ENCODE data around the gene DDIT4.
"Not testable (repeated sequence)": the region's sequence is repeated elsewhere in the genome, so short reads cannot be mapped to it uniquely, and the experiment has no call there.

Gene DDIT4

DNA sequence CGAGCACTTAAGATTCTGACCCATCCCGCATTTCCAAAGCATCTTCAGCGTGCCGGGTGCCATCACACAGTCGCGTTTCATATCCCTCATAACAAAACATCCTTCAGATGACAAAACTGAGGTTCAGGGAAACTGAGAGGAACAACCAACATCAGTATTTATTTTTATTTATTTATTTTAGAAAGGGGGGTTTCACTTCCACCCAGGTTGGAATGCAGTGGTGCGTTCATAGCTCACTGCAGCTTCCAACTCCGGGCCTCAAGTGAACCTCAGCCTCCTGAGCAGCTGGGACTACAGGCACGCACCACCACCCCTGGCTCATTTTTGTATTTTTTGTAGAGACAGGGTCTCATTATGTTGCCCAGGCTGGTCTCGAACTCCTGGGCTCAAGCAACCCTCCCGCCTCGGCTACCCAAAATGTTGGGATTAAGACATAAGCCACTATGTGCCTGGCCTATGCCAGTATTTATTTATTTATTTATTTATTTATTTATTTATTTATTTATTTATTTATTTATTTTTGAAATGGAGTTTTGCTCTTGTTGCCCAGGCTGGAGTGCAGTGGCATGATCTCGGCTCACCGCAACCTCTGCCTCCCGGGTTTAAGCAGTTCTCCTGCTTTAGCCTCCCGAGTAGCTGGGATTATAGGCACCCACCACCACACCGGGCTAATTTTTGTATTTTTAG lies 24.4 kb upstream of the DDIT4 start:
- DNase-seq = not testable (repeated sequence)

DNA sequence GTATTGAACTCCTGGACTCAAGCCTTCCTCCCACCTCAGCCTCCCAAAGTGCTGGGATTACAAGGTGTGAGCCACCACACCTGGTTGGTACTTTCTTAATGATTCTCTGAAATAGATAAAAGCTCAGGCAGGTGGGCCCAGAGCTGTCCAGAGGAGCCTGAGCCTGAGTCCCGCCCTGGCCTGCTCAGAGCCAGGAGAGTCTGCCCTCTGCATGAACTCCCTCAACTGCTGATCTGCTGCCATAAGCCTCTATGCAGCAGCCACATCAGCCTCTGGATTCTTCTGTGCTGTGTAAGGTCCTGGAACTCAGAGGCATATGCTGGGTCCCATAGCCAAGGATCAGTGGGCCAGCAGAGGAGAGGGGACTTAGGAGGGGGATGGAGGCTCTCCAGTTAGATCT lies 23.1 kb upstream of the DDIT4 start:
- no peak for DNase-seq

DNA sequence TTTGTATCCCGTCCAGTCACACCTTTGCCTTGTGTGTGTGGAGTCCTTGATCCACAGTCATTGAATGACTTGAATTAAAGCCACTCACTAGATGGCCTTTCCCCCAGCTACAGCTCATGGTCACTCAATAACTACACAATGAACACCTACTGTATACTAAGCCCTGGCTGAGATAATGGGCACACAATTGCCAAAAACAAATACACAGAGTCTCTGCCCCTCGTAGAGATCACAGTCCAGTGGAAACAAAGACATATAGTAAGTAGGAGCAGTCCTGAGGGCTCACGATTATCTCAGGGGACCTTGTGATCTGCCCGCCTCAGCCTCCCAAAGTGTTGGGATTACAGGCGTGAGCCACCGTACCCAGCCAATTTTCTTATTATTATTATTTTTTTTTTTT lies 22.1 kb upstream of the DDIT4 start:
- DNase-seq = no peak

DNA sequence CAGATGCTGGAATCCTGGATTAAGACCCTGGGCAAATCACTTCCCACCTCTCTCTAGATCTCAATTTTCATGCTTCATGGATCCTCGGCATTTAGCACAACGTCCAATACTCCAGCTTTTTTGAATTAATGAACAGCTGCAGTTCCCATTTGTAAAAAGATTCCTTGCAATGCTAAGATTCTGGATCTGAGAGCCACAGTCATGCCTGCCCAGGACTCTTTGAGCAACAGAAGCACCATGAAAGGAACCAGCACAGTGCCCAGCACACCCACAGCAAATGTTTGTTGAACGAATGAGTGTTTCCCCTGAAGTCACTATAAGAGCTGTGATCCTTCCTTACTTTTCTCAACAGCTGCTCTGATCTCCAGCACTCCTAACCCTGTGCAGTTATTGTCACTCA lies 20.8 kb upstream of the DDIT4 start:
- no peak for DNase-seq

DNA sequence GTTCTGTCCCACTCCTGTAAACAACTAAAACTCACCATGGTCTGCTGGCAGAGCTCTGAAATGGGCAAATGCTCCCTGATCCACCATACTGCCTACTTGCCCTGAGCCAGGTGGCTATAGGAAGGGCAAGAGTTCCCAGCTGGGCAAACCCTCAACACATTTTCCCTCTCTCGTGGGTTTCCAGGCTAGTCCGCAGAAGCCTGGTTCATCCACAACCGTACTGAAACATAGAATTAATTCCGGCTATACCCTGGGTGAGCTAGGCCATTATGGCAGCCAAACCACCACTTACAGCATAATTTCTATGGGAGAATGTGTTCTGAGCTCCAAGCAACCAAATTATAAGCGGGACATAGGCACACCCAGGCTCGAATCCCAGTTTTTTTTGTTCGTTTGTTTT lies 20.1 kb upstream of the DDIT4 start:
- DNase-seq = no peak

DNA sequence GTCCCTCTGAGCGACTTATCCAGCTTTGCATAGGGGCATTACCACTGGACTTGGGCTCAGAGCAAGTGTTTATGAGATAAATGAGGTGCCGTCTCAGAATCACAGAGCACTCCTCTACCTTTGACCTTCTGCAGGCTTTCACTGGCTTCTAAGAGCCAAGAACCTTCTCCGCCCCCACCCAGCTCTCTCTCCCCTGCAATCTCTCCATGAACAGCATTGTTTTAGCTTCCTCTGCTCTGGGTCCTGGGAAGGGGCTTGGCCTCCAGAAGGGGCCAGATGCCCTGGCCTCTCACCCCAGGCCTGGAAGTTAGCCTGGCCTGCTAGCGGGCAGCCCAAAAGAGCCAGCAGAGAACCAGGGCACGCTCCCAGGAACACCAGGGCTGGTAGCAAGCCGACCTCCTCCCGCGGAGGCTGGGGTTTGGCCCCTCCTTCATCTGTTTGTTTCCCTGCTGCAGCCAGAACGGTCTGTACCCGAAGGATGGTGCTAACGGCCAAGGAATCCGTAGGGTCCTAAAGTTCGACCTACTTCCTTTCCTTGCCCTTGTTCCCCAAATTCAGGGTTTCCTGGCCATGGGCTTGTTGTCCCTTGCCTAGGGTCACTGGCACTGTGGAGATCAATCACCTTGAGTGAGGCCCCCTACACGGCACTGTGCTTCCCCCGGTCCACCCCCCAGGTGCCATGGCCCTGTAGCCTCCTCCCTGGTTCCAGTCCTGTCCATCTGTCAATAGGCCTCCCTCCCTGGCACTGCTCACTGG lies 18.7 kb upstream of the DDIT4 start:
- no peak for DNase-seq

DNA sequence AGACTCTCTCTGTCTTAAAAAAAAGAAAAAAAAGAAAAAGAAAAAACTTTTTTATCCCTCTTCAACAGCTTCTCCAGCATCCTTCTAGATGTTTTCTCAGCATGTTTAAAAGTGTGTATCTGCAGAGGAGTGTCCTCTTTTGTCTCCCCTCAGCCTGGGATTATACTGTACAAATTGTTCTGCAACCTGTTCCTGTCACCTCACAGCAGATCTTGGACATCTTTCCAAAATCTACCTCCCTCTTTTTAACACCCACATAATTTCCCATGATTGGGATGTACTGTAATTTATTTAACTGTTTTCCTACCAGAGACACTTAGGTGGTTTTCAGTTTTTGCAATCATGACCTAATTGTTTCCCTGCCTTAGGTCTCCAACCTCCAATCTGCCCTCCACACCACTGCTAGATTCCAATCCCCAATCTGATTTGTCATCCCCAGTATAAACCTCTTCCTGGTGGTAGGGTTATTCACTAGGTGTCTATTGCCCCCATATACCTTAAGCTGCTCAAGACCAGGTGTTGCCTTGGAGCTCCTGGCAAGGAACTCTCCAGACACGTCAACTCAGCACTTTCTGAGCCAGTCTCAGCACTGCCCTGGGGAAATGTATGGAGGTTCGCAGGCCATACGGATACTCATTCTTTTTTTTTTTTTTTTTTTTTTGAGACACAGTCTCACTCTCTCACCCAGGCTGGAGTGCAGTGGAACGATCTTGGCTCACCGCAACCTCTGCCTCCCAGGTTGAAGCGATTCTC lies 17.6 kb upstream of the DDIT4 start:
- DNase-seq = no peak

DNA sequence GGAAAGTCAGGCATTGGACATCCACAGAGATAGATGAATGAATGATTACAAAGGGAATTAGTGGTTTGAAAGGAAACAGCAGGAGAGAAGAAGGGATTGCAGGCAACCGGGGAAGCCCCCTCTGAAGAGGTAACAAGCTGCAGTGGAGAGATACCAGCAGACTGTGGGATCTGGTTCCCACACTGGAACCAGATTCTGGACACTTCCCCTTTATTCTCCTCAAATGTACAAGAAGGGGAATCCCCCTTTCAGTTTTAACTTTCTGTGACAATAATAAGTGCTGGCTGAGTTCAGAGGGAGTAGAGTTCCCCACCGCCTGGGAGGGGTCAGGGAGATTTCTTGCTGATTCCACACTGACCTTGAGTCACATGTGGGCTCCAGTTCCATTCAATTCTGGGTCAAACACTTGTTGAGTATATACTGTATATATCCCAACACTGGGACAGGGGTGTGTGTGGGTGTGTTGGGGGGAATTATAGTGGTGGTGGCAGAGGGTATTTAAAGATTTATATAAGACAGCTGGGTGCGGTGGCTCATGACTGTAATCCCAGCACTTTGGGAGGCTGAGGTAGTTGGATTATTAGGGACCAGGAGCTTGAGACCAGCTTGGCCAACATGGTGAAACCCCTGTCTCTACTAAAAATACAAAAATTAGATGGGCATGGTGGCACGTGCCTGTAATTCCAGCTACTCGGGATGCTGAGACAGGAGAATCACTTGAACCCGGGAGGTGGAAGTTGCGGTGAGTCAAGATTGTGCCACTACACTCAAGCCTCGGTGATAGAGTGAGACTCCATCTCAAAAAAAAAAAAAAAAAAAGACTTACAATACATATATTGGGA lies 16.5 kb upstream of the DDIT4 start:
- no peak for DNase-seq

DNA sequence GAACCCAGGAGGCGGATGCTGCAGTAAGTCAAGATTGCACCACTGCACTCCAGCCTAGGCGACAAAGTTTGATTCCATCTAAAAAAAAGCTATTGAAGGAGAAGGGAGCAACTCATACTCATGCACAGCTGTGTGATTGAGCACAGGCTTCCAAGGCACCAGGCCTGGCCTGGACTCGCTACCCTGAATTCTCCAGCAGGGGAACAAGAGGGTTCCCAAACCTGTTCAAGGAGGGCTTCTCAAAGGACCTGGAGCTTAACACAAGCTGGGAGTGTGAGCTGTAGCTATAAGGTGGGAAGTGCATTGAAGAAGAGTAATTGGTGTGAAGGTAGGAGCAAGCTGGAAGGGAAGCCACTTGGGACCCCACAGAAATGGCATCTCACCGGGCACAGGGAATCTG lies 15.1 kb upstream of the DDIT4 start:
- no peak for DNase-seq

DNA sequence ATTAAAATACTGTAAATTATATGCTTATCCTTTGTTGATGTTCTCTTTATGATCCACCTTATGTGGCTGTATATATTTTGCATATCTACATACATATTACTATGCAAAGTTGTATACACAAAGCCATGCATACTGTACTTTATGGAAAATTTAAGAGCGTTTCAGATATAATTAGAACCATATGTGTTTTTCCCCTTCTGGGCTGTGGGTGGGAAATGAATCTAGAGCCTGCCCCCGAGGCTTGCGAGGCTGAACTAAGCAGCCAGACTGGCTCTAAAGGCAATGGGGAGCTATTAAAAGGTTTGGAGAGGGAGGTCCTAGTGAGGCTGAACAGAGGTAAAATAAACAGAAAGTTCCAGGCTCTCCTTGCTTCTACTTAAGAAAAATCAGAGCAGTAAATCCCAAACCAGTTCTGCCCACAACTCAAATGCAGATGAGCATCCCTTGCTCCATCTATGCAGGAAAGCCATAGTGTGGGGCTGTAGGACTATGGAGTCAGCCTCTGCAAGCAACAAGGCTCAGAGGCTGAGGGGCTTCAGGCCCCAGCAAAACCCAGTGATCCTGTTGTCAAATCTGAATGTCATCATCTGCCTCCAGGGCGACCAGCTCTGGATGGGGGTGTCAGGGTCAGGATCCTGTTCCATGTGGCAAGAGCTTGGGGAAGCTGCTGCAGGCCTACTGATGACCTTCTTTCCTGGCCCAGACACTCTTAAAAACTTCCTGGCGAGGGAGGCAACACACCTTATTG lies 14.1 kb upstream of the DDIT4 start:
- DNase-seq = no peak

DNA sequence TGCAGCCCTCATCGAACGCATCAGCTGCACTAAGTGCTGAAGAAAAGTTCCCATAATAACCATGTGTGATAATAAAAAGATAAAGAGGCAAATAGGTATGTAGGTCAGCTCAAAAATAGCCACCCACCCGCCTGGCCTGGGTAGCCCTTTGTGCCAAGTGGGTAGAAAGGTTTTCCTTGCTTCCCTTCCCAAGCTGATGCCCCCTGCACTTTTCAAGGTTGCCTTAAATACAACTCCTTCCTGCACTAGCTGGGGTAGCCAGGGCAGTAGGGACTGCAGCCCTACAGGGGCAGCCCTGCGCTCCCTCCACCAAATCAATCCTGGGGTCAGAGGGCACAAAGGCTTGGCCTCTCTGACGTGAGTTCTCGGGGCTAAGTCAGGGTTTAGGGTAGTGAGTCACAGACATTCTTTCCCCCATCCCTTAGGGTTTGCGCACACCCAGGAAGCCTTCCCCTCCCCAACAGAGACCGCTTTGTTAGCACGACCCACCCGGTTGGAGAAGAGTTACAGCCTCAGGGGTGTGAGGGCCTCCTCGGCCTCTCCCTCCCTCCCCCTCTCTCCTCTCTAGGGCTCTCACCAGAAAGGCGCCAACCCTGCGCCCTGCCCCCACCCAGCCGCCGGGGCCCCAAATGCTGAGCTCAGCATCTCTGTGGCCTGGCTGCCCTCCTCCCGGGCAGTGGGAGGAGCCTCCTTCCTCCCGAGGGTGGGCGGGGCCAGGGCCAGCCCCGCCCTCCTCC lies 13.3 kb upstream of the DDIT4 start:
- DNase-seq = peak in 1 of 2 experiments; percentile 48

DNA sequence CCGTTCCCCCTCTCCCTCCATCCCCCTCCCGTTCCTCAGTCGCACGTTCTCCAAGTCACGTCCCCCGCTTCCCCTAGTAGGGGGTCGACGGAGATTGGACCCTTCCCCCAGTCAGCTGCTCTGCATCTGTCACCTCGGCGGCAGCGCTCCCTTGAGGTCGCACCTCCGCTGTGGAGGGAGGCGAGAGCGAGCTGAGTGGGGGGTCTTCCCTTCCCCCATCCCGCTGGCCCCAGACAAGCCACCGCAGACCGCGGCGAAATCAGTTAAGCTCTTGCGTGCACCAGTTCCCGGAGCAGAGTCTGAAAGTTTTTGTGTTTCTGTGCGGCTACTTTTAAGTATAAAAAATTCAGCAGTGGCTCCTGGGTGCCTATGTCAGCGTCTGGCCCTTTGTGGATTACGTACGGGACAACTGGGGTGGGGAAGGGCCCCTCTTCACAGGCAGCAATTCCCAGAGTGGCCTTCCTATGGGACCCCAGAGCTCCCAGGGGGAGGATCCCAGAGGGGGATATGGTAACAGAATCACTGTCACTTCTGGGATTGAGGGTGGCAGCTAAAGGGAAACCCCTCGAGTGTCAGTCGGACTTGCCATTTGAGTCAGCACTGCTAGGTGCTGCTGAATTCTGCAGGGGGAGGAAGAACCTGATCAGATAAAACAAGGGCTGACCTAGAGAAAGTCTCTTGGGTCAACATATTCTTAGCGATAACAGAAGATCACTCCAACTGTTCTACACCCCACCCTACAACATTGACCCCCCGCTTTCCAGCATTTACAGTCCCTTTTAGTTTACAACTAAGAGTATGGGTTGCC lies 12.5 kb upstream of the DDIT4 start:
- DNase-seq = no peak

DNA sequence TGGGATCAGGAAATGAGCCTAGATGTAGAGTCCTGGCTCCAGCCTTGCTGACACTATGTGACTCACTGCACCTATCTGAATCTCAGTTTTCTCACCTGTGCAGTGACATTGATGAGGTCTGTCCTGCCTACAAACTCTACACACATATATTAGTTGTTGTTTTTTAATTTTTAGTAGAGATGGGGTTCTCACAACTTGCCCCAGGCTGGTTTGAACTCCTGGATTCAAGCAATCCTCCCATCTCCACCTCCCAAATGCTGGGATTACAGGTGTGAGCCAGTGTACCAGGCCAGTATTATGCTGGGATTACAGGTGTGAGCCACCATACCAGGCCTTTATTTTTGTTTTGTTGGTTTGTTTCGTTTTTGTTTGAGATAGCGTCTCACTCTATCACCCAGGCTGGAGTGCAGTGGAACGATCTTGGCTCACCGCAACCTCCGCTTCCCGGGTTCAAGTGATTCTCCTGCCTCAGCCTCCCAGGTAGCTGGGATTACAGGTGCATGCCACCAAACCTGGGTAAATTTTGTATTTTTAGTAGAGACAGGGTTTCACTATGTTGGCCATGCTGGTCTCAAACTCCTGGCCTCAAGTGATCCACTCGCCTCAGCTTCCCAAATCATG lies 11.8 kb upstream of the DDIT4 start:
- DNase-seq = no peak

DNA sequence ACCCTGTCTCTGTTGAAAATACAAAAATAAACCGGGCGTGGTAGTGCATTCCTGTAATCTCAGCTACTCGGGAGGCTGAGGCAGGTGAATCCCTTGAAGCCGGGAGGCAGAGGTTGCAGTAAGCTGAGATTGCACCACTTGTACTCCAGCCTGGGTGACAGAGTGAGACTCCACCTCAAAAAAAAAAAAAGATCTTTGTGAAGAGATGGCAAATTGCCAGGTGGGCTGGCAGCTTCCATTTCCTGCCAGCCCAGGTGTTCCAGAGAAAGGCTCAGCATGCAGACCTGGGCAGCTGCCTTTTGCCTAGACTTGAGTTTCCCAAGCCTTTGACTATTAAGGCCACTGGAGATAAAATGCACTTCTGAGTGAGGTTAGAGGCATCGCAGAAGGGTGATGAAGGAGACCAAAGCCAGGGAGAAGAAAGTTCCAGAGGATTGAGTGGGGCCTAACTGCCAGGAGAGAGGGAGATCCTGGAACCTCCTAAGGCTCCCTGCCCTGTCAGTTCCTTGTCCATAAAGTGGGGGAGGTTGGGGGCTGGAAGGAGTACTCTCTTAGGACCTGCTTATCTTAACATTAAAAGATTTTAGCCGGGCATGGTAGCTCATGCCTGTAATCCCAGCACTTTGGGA lies 10.0 kb upstream of the DDIT4 start:
- DNase-seq = peak; percentile 56 to 68

DNA sequence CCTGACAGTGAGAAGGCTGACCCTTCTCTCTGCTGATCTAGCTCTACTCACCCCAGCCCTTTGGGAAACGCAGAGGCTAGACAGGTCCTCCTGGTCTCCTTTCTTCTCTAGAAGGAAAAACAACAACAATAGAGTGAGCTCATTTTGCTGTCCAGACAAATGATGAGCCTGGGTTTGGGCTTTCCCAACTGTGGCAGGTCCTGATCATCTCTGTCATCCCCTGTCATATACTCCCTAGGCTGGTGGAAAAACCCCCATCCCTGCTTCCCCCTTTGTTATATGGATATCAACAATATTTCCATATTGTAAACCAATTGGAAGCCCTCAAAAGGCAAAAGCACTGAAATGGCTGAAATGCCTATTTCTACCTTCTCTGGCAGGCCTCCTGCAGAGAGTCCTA lies 9.2 kb upstream of the DDIT4 start:
- DNase-seq = no peak

DNA sequence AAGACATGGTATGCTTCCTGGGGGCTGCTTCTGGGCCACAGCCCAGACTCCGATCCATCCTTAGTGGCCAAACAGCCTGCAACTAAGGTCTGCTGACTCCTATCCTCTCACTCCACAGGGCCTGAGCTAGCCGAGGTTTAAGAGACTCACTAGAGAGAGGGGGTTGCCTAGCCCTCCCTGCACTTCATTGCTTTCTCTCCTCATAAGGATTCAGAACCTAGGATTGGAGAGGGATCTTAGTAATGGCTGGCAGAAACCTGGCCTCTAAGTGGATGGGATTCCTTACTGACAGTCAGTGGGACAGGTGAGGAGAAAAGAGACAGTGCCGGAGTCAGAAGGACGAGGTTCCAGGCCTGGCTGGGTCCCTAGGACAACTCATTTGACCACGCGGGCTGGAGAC lies 8.2 kb upstream of the DDIT4 start:
- DNase-seq = no peak

DNA sequence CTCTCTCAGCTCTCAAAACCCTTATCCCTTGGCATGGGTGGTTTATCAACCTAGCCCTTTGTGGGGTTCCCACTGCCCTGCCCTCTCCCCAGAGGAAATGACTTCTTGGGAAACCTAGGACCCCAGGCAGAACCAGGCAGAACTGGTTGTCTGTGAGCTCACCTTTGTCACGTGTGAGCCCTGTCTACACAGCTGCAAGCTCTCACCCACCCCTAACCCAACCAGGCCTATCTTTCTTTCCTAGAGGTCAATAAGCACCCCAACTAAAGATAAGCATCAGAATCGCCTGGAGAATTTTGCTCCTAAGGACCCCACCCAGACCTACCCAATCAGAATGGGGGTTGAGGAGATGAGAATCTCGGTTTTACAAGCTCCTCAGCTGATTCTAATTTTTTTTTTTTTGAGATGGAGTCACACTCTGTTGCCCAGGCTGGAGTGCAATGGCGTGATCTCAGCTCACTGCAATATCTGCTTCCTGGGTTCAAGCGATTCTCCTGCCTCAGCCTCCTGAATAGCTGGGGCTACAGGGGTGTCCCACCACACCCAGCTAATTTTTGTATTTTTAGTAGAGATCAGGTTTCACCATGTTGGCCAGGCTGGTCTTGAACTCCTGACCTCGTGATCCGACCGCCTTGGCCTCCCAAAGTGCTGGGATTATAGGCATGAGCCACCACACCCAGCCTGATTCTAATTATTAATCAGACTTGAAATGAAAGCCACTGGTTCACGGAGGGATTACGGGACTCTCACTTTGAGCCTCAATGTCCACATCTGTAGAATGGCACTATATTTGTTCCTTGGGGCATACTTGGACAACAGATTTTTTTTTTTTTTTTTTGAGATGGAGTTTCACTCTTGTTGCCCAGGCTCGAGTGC lies 7.5 kb upstream of the DDIT4 start:
- DNase-seq = no peak

DNA sequence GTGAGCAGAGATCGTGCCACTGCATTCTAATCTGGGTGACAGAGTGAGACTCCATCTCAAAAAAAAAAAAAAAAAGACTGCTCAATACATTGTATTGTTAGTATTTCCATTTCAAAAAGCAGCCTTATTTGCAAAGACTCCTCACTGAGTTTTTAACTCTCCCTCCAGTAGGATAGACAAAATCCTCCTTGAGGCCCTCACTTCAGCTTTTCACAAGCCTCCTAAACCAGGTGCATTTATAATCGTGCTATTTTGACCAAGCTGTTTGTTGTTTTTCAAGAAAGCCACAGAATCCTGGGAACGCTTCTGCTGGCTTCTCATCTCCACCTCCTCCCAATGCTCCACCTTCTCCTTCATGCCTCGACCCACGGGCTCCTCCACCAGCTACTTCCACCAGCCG lies 6.3 kb upstream of the DDIT4 start:
- DNase-seq = no peak

Data from SHP77 (cell line).